ENCODE measurements around the gene OR9A4. TPM values are rescaled to one million over a fixed set of nuclear protein-coding genes. Genes with fewer than 3 reads are reported as not detected.

OR9A4 gene
- total and polyA plus RNA-seq, 2 donors (not counting 1 experiment from before 2014, with no cell fraction given): not detected

- Histone ChIP-seq H3K9me3 (ENCODE audit: control insufficient read depth, insufficient read depth, low read depth, low read length) (no peaks in the 10 kb centered on the region), H3K27ac (ENCODE audit: insufficient read depth, low read length) (no peak overlapping the region), H2AFZ (ENCODE audit: low read length) (no peak overlapping the region), H3K4me2 (ENCODE audit: extremely low read depth, insufficient read depth, low read length) (no peak overlapping the region), H3K4me3 (replicated peaks in 1 of 4; ENCODE audit: control extremely low read depth in 1 of 4, insufficient read depth in 1 of 4, low read depth in 3 of 4, low read length in 4 of 4) (no peak overlapping the region), H3K9ac (ENCODE audit: insufficient read depth, low read length) (no peak overlapping the region), H3K79me2 (ENCODE audit: control insufficient read depth, insufficient read depth, low read length) (no peaks in the 10 kb centered on the region), H4K20me1 (ENCODE audit: control insufficient read depth, extremely low read depth, insufficient read depth, low read length) (no peaks in the 10 kb centered on the region), H3K27me3 (ENCODE audit: control insufficient read depth, insufficient read depth, low read length) (no peaks in the 10 kb centered on the region), H3K4me1 (ENCODE audit: control insufficient read depth, extremely low read depth, insufficient read depth, low read length) (no peaks in the 10 kb centered on the region), H3K36me3 (ENCODE audit: control insufficient read depth, insufficient read depth, low read length) (no peaks in the 10 kb centered on the region)
- TF ChIP-seq CTCF (conservative IDR thresholded peaks at IDR 0.05 in 1 of 2, IDR thresholded peaks at IDR 0.05 in 1 of 2; ENCODE audit: low read depth in 1 of 2, low read length in 2 of 2): no peak
- no peak for TF ChIP-seq EZH2 (IDR thresholded peaks at IDR 0.05; ENCODE audit: low read length, missing control alignments)
- DNase-seq (ENCODE audit: low read depth in 2 of 2): no peak
Measured at GRCh38 chr7:141944811-141945210, 28.6 kb downstream of the OR9A4 start.

DNA sequence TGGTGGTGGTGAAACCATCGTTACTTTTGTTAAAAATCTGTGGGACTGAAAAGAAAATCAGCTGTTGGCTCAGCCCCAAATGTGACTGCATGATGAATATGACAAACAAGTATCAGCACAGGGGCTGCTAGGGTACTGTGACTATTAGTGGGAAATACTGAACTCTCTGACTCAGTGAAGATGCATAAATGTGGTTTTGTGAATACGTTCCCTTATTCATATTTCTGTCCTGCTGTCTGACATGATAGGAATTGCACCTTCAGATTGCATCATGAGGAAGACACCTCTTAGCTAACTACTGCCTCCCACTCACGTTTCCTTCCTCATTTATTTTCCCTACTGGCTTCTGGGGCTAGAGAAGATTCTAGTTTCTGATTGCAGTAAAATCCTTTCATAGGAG is 29.2 kb downstream of the OR9A4 start:
- TF ChIP-seq EZH2 (IDR thresholded peaks at IDR 0.05; ENCODE audit: low read length, missing control alignments) (no peak), CTCF (conservative IDR thresholded peaks at IDR 0.05 in 1 of 2, IDR thresholded peaks at IDR 0.05 in 1 of 2; ENCODE audit: low read depth in 1 of 2, low read length in 2 of 2) (no peak)
- peak in 1 of 2 donors; percentile 3 for DNase-seq (ENCODE audit: low read depth in 2 of 2)
- H3K27ac ChIP-seq (ENCODE audit: insufficient read depth, low read length): no peak overlapping the region

GRCh38 chr7:141946796-141947195 is 30.6 kb downstream of the OR9A4 start, which contains the start of gene CLEC5A:
TSS of gene CLEC5A (minus strand) at chr7:141946974. CDS start at chr7:141946292, 682 bp downstream.
- Histone ChIP-seq H3K27ac (ENCODE audit: insufficient read depth, low read length) (no peak within 1 kb of the TSS), H3K27me3 (ENCODE audit: control insufficient read depth, insufficient read depth, low read length) (no peaks in the 10 kb centered on the region), H3K9ac (ENCODE audit: insufficient read depth, low read length) (no peak within 1 kb of the TSS), H2AFZ (ENCODE audit: low read length) (no peak within 1 kb of the TSS), H3K4me3 (replicated peaks in 1 of 4; ENCODE audit: control extremely low read depth in 1 of 4, insufficient read depth in 1 of 4, low read depth in 3 of 4, low read length in 4 of 4) (no peak within 1 kb of the TSS), H3K4me1 (ENCODE audit: control insufficient read depth, extremely low read depth, insufficient read depth, low read length) (no peaks in the 10 kb centered on the region), H3K36me3 (ENCODE audit: control insufficient read depth, insufficient read depth, low read length) (no peaks in the 10 kb centered on the region), H3K9me3 (ENCODE audit: control insufficient read depth, insufficient read depth, low read depth, low read length) (no peaks in the 10 kb centered on the region), H4K20me1 (ENCODE audit: control insufficient read depth, extremely low read depth, insufficient read depth, low read length) (no peaks in the 10 kb centered on the region), H3K4me2 (ENCODE audit: extremely low read depth, insufficient read depth, low read length) (no peak within 1 kb of the TSS), H3K79me2 (ENCODE audit: control insufficient read depth, insufficient read depth, low read length) (no peaks in the 10 kb centered on the region)
- TF ChIP-seq CTCF (conservative IDR thresholded peaks at IDR 0.05 in 1 of 2, IDR thresholded peaks at IDR 0.05 in 1 of 2; ENCODE audit: low read depth in 1 of 2, low read length in 2 of 2) (no peak), EZH2 (IDR thresholded peaks at IDR 0.05; ENCODE audit: low read length, missing control alignments) (no peak)
- DNase-seq (ENCODE audit: low read depth in 2 of 2): no peak

More for the DNA sequence above, 29.2 kb downstream of the OR9A4 start:
- Histone ChIP-seq H4K20me1 (ENCODE audit: control insufficient read depth, extremely low read depth, insufficient read depth, low read length) (no peaks in the 10 kb centered on the region), H3K4me1 (ENCODE audit: control insufficient read depth, extremely low read depth, insufficient read depth, low read length) (no peaks in the 10 kb centered on the region), H3K9ac (ENCODE audit: insufficient read depth, low read length) (no peak overlapping the region), H3K27me3 (ENCODE audit: control insufficient read depth, insufficient read depth, low read length) (no peaks in the 10 kb centered on the region), H3K4me3 (replicated peaks in 1 of 4; ENCODE audit: control extremely low read depth in 1 of 4, insufficient read depth in 1 of 4, low read depth in 3 of 4, low read length in 4 of 4) (no peak overlapping the region), H3K4me2 (ENCODE audit: extremely low read depth, insufficient read depth, low read length) (no peak overlapping the region), H3K9me3 (ENCODE audit: control insufficient read depth, insufficient read depth, low read depth, low read length) (no peaks in the 10 kb centered on the region), H2AFZ (ENCODE audit: low read length) (no peak overlapping the region), H3K79me2 (ENCODE audit: control insufficient read depth, insufficient read depth, low read length) (no peaks in the 10 kb centered on the region), H3K36me3 (ENCODE audit: control insufficient read depth, insufficient read depth, low read length) (no peaks in the 10 kb centered on the region)

Measured in fibroblast of lung (primary cell).